RWPE2 (cell line): ENCODE results near the gene PCDH18.
"Not testable (repeated sequence)": the region's sequence is repeated elsewhere in the genome, so short reads cannot be mapped to it uniquely, and the experiment has no call there.

Experiments used
- ATAC-seq: fragments of 200-7000 bp; cut with Tn5 transposase; 3 replicates; pipeline ENCODE4 v1.9.1; 2021; ENCODE audit warnings: low read depth
- DNase-seq: peaks from one replicate; pipeline ENCODE4 v3.0.0-alpha.2; 2020; ENCODE audit warnings: low spot score
- H3K27ac ChIP-seq: fragments of 450-650 bp; 2 replicates; pipeline ENCODE4 v1.5.1; 2017; ENCODE audit warnings: mild to moderate bottlenecking; ENCODE audit not compliant: poor library complexity, severe bottlenecking
- H3K27me3 ChIP-seq: fragments of 250-450 bp; sonication (Bioruptor Pico); 2 replicates; pipeline ENCODE4 v1.5.1; 2021; ENCODE audit warnings: mild to moderate bottlenecking, moderate library complexity; ENCODE audit not compliant: insufficient read depth, poor library complexity, severe bottlenecking
- H3K36me3 ChIP-seq: fragments of 250-450 bp; sonication (Bioruptor Pico); 2 replicates; pipeline ENCODE4 v1.5.1; 2020; ENCODE audit warnings: low read depth, mild to moderate bottlenecking, moderate library complexity
- H3K4me1 ChIP-seq: fragments of 250-450 bp; sonication (Bioruptor Pico); 2 replicates; pipeline ENCODE4 v1.5.1; 2021; ENCODE audit warnings: mild to moderate bottlenecking, moderate library complexity; ENCODE audit not compliant: insufficient read depth, poor library complexity, severe bottlenecking
- H3K4me3 ChIP-seq: fragments of 250-450 bp; sonication (Bioruptor Pico); 2 replicates; pipeline ENCODE4 v1.5.1; 2021; ENCODE audit warnings: mild to moderate bottlenecking, moderate library complexity; ENCODE audit not compliant: severe bottlenecking
- H3K9me3 ChIP-seq: fragments of 250-450 bp; sonication (Bioruptor Pico); 2 replicates; pipeline ENCODE4 v1.5.1; 2021; ENCODE audit warnings: mild to moderate bottlenecking, moderate library complexity; ENCODE audit not compliant: severe bottlenecking
- TF ChIP-seq, protein P1 (sequence below): fragments of 450-650 bp; IDR thresholded peaks from one replicate; pipeline ENCODE4 v1.5.1; 2017; ENCODE audit warnings: mild to moderate bottlenecking, moderate library complexity; ENCODE audit not compliant: poor library complexity, severe bottlenecking

Gene PCDH18

DNA sequence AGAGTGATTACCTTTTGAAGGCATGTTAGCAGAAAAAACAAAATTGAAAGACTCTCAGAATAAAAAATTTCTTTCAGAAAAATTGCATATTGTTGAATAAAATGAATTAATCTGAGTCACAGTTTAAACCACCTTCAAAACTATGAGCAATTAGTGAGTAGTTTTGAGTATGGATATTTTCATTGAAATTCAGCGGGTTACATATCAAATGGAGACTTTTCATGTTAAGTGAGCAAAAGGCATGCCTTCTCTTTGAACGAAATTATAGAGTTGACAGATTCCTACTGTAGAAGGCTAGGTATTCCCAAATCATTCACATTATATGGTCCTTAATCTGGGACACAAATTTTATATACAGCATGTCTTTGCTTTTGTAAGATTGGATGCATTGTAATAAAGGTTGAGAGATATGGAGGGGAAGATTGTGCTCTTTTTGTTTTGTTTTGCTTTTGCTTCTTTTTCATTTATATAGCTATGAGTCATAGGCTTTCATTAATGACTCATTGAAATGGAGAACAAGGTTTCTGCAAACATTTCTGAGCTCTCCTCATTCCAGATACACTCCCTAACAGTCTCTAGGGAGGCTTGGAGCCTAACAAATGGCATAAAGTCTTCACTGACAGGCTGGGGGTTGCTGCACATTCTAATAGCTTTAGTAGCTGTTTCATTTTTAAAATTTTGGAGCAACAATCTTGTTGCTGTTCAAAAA lies 21.6 kb downstream of the PCDH18 start:
- Histone ChIP-seq H3K9me3 (no peaks in the 10 kb centered on the region), H3K36me3 (no peaks in the 10 kb centered on the region), H3K27ac (peak overlapping the region; percentile 15), H3K27me3 (no peaks in the 10 kb centered on the region), H3K4me1 (peaks cover 11% of the 10 kb centered on the region), H3K4me3 (no peak overlapping the region)
- DNase-seq: no peak
- TF ChIP-seq, protein P1, sequence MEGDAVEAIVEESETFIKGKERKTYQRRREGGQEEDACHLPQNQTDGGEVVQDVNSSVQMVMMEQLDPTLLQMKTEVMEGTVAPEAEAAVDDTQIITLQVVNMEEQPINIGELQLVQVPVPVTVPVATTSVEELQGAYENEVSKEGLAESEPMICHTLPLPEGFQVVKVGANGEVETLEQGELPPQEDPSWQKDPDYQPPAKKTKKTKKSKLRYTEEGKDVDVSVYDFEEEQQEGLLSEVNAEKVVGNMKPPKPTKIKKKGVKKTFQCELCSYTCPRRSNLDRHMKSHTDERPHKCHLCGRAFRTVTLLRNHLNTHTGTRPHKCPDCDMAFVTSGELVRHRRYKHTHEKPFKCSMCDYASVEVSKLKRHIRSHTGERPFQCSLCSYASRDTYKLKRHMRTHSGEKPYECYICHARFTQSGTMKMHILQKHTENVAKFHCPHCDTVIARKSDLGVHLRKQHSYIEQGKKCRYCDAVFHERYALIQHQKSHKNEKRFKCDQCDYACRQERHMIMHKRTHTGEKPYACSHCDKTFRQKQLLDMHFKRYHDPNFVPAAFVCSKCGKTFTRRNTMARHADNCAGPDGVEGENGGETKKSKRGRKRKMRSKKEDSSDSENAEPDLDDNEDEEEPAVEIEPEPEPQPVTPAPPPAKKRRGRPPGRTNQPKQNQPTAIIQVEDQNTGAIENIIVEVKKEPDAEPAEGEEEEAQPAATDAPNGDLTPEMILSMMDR: no peak
- peak; percentile 95 for ATAC-seq

DNA sequence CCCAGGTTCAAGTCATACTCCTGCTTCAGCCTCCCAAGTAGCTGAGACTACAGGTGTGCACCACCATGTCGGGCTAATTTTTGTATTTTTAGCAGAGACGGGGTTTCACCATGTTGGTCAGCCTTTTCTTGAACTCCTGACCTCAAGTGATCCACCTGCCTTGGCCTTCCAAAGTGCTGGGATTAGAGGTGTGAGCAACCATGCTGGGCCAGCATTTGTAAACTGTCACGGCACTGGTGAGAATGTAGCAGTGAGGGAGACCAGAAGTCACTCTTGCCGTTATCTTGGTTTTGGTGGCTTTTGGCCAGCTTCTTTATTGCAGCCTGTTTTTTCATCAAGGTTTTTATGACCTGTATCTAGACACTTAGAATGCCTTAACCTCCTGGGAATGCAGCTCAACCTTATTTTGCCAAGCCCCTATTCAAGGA lies 22.4 kb downstream of the PCDH18 start:
- Histone ChIP-seq H3K27me3 (no peaks in the 10 kb centered on the region), H3K4me3 (no peak overlapping the region), H3K4me1 (peaks cover 11% of the 10 kb centered on the region), H3K9me3 (no peaks in the 10 kb centered on the region), H3K27ac (no peak overlapping the region), H3K36me3 (no peaks in the 10 kb centered on the region)
- TF ChIP-seq, protein P1: no peak
- DNase-seq (no peak), ATAC-seq (no peak)

- ATAC-seq: no peak
- Histone ChIP-seq H3K27ac (no peak overlapping the region), H3K36me3 (no peaks in the 10 kb centered on the region), H3K4me1 (no peaks in the 10 kb centered on the region), H3K27me3 (no peaks in the 10 kb centered on the region), H3K9me3 (no peaks in the 10 kb centered on the region), H3K4me3 (no peak overlapping the region)
- TF ChIP-seq, protein P1: no peak
- no peak for DNase-seq
Observed at GRCh38 chr4:137502339-137503129, 29.8 kb downstream of the PCDH18 start.

DNA sequence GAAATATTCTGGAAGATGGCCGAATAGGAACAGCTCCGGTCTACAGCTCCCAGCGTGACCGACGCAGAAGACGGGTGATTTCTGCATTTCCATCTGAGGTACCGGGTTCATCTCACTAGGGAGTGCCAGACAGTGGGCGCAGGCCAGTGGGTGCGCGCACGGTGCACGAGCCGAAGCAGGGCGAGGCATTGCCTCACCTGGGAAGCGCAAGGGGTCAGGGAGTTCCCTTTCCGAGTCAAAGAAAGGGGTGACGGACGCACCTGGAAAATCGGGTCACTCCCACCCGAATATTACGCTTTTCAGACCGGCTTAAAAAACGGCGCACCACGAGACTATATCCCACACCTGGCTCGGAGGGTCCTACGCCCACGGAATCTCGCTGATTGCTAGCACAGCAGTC lies 36.0 kb downstream of the PCDH18 start:
- not testable (repeated sequence) for H3K27ac ChIP-seq, H3K9me3 ChIP-seq, H3K4me1 ChIP-seq, DNase-seq, H3K36me3 ChIP-seq, ATAC-seq, H3K4me3 ChIP-seq, H3K27me3 ChIP-seq

DNA sequence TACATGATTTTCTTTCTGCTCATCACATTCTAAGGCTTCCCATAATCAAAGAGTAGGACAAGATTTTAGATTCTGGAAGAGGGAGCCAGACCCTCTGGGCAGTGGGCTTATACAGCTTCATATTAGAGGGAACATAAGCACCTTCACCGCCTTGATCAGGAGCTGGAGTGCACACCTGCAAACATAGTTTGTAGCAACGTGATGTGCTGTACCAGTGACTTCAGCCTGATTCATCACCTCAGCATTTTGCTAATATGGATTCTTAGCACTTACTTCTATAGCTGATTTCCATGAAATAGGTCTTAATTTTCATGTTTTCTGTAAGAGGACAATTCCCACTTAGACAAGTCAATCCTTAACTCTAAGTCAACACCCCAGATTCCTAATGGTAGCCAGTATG lies 36.7 kb downstream of the PCDH18 start:
- TF ChIP-seq, protein P1: no peak
- H3K4me3 ChIP-seq: no peak overlapping the region
- no peaks in the 10 kb centered on the region for H3K9me3 ChIP-seq
- ATAC-seq (no peak), DNase-seq (no peak)
- H3K27ac ChIP-seq: no peak overlapping the region
- no peaks in the 10 kb centered on the region for H3K4me1 ChIP-seq
- no peaks in the 10 kb centered on the region for H3K27me3 ChIP-seq
- no peaks in the 10 kb centered on the region for H3K36me3 ChIP-seq

GRCh38 chr4:137483313-137483959 lies 48.9 kb downstream of the PCDH18 start:
- not testable (repeated sequence) for ATAC-seq, H3K36me3 ChIP-seq, H3K27ac ChIP-seq, DNase-seq, H3K4me3 ChIP-seq, H3K9me3 ChIP-seq, H3K27me3 ChIP-seq, H3K4me1 ChIP-seq

DNA sequence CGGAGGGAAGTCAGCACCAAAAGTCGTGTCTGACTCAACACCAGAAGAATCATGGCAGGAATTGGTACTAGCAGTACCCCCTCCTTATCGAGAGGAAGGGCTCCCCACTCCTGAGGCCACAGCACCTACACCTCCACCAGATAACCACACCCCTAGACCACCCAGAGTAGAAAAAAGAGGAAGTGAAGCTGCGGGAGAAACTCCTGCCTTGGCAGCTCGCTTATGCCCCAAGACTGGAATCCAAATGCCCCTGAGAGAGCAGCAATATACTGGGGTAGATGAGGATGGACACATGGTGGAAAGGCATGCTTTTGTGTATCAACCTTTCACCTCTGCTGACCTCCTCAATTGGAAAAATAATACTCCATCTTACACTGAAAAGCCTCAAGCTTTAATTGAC lies 52.6 kb downstream of the PCDH18 start:
- not testable (repeated sequence) for H3K9me3 ChIP-seq, H3K4me3 ChIP-seq, H3K4me1 ChIP-seq, H3K36me3 ChIP-seq, H3K27me3 ChIP-seq, DNase-seq, ATAC-seq, H3K27ac ChIP-seq
